HG03064 (cell line): ENCODE results near the gene BMX.

Experiments used
- ATAC-seq: cut with Tn5 transposase; IDR thresholded peaks from one replicate; pipeline ENCODE4 v1.9.1; 2021; ENCODE audit warnings: low read depth; ENCODE audit not compliant: unreplicated experiment

Gene BMX

GRCh38 chrX:15567267-15567666, 66.7 kb downstream of the BMX start:
- ATAC-seq: no peak

GRCh38 chrX:15567886-15568616, 67.4 kb downstream of the BMX start:
- no peak for ATAC-seq

GRCh38 chrX:15570145-15570544, 69.5 kb downstream of the BMX start:
- ATAC-seq: no peak

- no peak for ATAC-seq
Observed at GRCh38 chrX:15574017-15574416, 73.4 kb downstream of the BMX start.

GRCh38 chrX:15576019-15576418, 75.4 kb downstream of the BMX start:
- ATAC-seq: no peak

DNA sequence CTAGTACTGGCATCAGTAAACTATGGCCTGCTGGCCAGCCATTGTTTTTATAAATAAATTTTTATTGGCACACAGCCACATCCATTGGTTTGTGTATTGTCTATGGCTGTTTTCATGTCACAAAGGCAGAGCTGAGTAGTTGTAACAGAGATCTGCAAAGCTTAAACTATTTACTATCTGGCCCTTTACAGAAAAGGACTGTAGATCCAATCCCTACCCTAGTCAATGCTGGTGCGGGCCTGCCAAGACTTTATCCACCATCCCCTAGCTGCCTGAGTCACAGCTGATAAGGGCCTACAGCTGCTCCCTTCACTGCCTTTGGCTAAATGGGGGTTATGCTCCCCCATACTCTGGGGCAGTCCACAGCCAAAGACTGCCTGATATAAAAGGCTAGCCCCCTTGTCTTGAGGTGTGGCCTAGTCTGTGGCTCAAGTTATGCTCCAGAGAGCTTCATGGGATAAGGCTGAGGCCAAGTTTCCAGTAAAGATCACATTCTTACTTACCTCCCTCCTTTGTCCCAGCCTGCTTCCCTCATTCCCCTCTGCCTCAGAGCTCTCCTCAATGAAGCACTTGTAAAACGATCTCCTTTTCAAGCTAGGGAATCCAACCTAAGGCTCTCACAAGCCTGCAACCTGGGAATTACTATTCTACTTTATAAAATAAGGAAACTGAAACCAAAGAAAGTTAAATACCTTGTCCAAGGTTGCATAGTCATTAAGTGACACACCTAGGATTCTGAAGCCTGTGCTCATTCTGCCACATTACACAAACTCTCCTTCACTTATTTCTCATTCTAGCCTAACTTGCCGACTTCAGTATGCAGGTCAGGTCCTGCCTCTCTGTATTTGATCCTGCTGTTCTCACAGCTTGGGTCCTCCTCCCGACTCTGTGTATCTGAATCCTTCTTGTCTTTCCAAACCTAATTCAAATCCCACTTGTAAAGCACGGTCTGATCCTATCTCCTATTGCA, 79.5 kb downstream of the BMX start:
- ATAC-seq: no peak

DNA sequence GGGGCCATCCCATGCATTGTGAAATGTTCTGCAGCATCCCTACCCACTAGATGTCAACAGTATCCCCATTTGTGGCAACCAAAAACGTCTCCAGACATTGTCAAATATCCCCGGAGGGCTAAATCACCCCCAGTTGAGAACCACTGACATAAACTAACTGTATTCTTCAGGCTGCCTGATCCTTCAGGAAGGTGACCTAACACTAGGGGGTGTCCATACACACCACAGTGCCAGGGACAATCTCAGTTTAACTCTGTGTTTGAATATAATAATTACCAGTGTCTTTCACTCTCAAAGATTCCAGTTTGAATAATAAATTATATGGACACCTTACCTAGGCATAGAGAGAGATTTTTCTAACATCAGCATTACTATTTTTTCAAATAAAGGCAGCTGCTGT, 93.8 kb downstream of the BMX start:
- ATAC-seq: no peak

- ATAC-seq: no peak
Observed at GRCh38 chrX:15598026-15598425, 97.4 kb downstream of the BMX start.

DNA sequence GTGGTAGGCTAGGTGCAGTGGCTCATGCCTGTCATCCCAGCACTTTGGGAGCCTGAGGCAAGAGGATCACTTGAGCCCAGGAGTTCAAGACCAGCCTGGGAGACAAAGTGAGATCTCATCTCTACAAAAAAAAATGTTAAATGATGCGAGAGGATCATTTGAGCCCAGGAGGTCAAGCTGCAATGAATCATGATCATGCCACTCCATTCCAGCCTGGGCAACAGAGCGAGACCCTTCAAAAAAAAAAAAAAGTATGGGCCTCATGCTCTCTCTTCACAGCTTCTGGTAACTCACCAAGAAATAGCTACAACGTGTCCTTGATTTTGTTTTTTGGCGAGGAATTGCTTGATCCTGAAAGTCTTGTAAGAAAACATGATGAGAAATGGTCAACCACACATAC, 98.9 kb downstream of the BMX start:
- no peak for ATAC-seq

DNA sequence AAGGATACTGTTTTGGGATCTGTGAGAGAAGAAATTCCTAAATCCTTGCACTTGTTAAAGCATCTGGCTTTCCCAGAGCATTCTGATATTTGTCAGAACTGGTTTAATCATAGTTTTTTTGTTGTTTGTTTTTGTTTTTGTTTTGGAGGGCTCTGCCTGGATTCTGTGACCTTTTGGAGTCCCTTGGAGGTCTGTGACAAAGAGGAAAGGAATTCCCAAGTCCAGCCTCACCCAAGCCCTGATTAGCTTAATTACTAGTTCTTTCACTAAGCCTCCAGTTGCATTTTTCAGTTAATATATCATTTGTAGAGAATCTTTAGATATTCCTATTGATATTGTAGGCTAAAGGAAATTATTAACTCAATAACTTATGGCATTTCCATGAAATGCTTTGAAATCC, 99.4 kb downstream of the BMX start:
- ATAC-seq: no peak

DNA sequence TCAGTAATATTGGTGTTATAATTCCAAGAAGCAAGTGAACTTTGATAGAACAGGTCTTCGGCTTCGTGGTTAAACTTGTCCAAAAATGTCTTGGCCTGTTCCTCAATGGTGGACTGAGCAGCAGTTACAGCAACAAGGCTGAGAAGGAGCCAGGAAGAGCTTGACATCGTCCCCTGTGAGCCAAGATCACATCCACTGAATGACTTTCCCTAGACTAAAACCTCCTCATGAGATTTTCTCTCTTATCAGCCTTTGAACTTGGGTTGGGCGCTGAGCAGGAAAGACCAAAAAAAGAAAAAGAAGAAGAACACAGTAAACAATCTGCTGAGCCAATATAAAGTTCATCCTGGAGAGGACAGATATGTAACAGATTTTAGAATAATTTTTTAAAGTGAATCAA, 100.1 kb downstream of the BMX start, which contains the start of gene ACE2:
Gene ACE2 (minus strand): TSS at position 216 of the 400 bp plus-strand sequence. CDS start 49 bp downstream, at position 167.
- no peak for ATAC-seq

- ATAC-seq: no peak
Observed at GRCh38 chrX:15601932-15602331, 101.3 kb downstream of the BMX start.

- no peak for ATAC-seq
Observed at GRCh38 chrX:15602761-15603160, 102.2 kb downstream of the BMX start.

DNA sequence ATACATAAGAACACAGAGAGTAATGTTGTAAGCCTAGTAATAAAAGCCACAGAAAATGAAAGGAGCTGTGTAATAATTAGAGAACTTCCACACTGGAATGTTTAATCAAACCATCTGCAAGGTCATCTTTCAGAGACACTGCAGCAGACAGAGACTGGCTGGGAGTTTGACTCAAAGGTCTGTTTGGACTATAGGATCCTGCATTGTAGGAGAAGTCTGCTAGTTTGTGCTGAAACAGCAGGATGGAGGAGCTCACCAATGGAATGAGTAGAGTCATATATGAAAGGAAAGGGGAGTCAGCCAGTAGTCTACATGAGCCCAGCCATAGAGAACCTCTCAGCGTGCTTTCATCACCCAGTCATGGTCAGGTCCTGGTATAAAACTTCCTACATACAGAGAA, 104.6 kb downstream of the BMX start:
- no peak for ATAC-seq
